PC-3 (cell line): ENCODE measurements around the gene KRTAP10-4. TPM values are rescaled to one million over a fixed set of nuclear protein-coding genes. Genes with fewer than 3 reads are reported as not detected.
"Not testable (repeated sequence)": the region's sequence is repeated elsewhere in the genome, so short reads cannot be mapped to it uniquely, and the experiment has no call there.

Source experiments
- ATAC-seq: fragments of 200-7000 bp; cut with Tn5 transposase; 2 replicates; pipeline ENCODE4 v1.9.1; 2020; ENCODE audit warnings: mild to moderate bottlenecking, moderate library complexity
- BruUV-seq: library from RNA; stranded (reverse); fragments of 400-500 nt; replicated peaks from 2 replicates; lab custom pipeline; 2021; lab: Mats Ljungman, UMichigan
- CTCF ChIA-PET: fragments of 300-600 bp; sonication (Branson Sonifier 250); formaldehyde crosslinking; loops from one replicate; lab custom pipeline; 2022; ENCODE audit warnings: antibody characterized with exemption; lab: Charles Lee
- POLR2A ChIA-PET: fragments of 300-600 bp; sonication (Branson Sonifier 250); formaldehyde crosslinking; loops from one replicate; lab custom pipeline; 2022; ENCODE audit warnings: antibody characterized with exemption; ENCODE audit not compliant: unreplicated experiment; lab: Charles Lee
- DNase-seq: peaks from one replicate; pipeline ENCODE4 v3.0.0-alpha.2; 2015
- H2AFZ ChIP-seq: fragments of 300-600 bp; sonication (generic); 2 replicates; pipeline ENCODE4 v1.6.0; 2016; ENCODE audit warnings: antibody characterized with exemption, low read length
- H3F3A ChIP-seq: fragments of 300-600 bp; sonication (generic); one replicate; pipeline ENCODE4 v1.6.0; 2017; ENCODE audit warnings: antibody characterized with exemption, low read length, control low read depth, mild to moderate bottlenecking; ENCODE audit not compliant: unreplicated experiment
- H3K27ac ChIP-seq: fragments of 300-600 bp; sonication (generic); 2 replicates; pipeline ENCODE4 v1.5.1; 2016; ENCODE audit warnings: mild to moderate bottlenecking, low read length
- H3K27me3 ChIP-seq: fragments of 300-600 bp; sonication (generic); 2 replicates; pipeline ENCODE4 v1.6.1; 2016; ENCODE audit warnings: low read length, mixed read lengths
- H3K36me3 ChIP-seq: fragments of 300-600 bp; sonication (generic); 2 replicates; pipeline ENCODE4 v1.6.1; 2016; ENCODE audit warnings: low read depth, mixed run types, low read length, mixed read lengths
- H3K4me1 ChIP-seq: fragments of 300-600 bp; sonication (generic); 2 replicates; pipeline ENCODE4 v1.5.1; 2016; ENCODE audit warnings: low read length; ENCODE audit not compliant: insufficient read depth
- H3K4me2 ChIP-seq: fragments of 300-600 bp; sonication (generic); 2 replicates; pipeline ENCODE4 v1.6.0; 2016; ENCODE audit warnings: low read length
- H3K4me3 ChIP-seq: fragments of 300-600 bp; sonication (generic); 2 replicates; pipeline ENCODE4 v1.5.1; 2016; ENCODE audit warnings: mild to moderate bottlenecking, low read length, mixed read lengths
- H3K79me2 ChIP-seq: fragments of 300-600 bp; sonication (generic); 2 replicates; pipeline ENCODE4 v1.6.1; 2017; ENCODE audit warnings: low read length, mixed read lengths
- H3K9ac ChIP-seq: fragments of 300-600 bp; sonication (generic); 2 replicates; pipeline ENCODE4 v1.6.0; 2016; ENCODE audit warnings: mild to moderate bottlenecking, low read length
- H3K9me2 ChIP-seq: fragments of 300-600 bp; sonication (generic); replicated peaks from 2 replicates; pipeline ENCODE4 v1.6.1; 2016; ENCODE audit warnings: mixed run types, low read length, mixed read lengths
- H3K9me3 ChIP-seq: fragments of 300-600 bp; sonication (generic); 2 replicates; pipeline ENCODE4 v1.6.1; 2016; ENCODE audit warnings: low read length, mixed read lengths
- H4K20me1 ChIP-seq: fragments of 300-600 bp; sonication (generic); 2 replicates; pipeline ENCODE4 v1.6.1; 2016; ENCODE audit warnings: low read length, mixed read lengths
- EZH2 ChIP-seq: fragments of 300-600 bp; sonication (generic); IDR thresholded peaks from one replicate; pipeline ENCODE4 v1.6.1; 2017; ENCODE audit warnings: antibody characterized with exemption, mild to moderate bottlenecking, low read length; ENCODE audit not compliant: unreplicated experiment
- EZH2phosphoT487 ChIP-seq: fragments of 300-600 bp; sonication (generic); IDR thresholded peaks from 2 replicates; pipeline ENCODE4 v1.6.1; 2018; ENCODE audit warnings: mild to moderate bottlenecking, antibody characterized with exemption, low read length, borderline replicate concordance
- intact Hi-C: fragments of 100-400 bp; cut with micrococcal nuclease; formaldehyde crosslinking; loops from 2 replicates; pipeline ENCODE4 v1.9.0; 2023
- total RNA-seq: library from RNA; depleted of rRNA; stranded (reverse); fragments of >200 nt; gene quantifications from 2 replicates; pipeline ENCODE4 v1.2.3, GENCODE V29; 2014
- TF ChIP-seq, protein P1 (sequence below): fragments of 300-600 bp; sonication (generic); conservative IDR thresholded peaks from 2 replicates; pipeline ENCODE4 v1.5.1; 2017; ENCODE audit warnings: antibody characterized with exemption, low read depth, mild to moderate bottlenecking, low read length

KRTAP10-4 gene
- total RNA-seq, 1 experiment from 2014 or later = not detected

DNA sequence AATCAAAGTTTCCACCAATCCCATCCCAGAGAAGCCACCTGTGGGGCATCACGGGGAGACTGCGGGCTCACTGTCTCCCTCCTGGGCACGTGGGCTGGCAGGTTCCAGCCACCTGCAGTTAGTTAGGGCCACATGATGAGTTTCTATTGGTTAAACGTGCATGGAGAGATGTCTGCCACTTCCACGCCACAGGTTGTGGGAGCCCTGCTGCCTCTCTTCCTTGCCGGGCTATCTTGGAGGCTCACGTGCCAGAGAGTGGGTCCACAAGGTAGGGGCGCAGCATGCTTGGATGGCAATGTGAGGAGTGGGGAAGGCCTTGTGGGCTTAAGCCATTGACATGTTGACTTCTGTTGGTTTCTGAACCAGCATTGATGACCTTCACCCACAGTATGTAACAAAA, 30.4 kb downstream of the KRTAP10-4 start:
- Histone ChIP-seq H3K79me2 (no peaks in the 10 kb centered on the region), H4K20me1 (no peaks in the 10 kb centered on the region), H3K36me3 (no peaks in the 10 kb centered on the region), H3K4me1 (no peaks in the 10 kb centered on the region), H2AFZ (no peak overlapping the region), H3K27ac (no peak overlapping the region), H3K4me3 (no peak overlapping the region), H3K9me3 (no peaks in the 10 kb centered on the region), H3K9me2 (no peaks in the 10 kb centered on the region), H3K27me3 (no peaks in the 10 kb centered on the region), H3K4me2 (no peak overlapping the region), H3K9ac (no peak overlapping the region), H3F3A (no peaks in the 10 kb centered on the region)
- ATAC-seq (no peak), DNase-seq (no peak)
- CTCF ChIA-PET = no interaction called here
- BruUV-seq = no TSS peak
- intact Hi-C loops = no loop called here
- TF ChIP-seq EZH2 = no peak
- no peak for TF ChIP-seq EZH2phosphoT487
- TF ChIP-seq, protein P1, sequence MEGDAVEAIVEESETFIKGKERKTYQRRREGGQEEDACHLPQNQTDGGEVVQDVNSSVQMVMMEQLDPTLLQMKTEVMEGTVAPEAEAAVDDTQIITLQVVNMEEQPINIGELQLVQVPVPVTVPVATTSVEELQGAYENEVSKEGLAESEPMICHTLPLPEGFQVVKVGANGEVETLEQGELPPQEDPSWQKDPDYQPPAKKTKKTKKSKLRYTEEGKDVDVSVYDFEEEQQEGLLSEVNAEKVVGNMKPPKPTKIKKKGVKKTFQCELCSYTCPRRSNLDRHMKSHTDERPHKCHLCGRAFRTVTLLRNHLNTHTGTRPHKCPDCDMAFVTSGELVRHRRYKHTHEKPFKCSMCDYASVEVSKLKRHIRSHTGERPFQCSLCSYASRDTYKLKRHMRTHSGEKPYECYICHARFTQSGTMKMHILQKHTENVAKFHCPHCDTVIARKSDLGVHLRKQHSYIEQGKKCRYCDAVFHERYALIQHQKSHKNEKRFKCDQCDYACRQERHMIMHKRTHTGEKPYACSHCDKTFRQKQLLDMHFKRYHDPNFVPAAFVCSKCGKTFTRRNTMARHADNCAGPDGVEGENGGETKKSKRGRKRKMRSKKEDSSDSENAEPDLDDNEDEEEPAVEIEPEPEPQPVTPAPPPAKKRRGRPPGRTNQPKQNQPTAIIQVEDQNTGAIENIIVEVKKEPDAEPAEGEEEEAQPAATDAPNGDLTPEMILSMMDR = no peak
- POLR2A ChIA-PET = no interaction called here

DNA sequence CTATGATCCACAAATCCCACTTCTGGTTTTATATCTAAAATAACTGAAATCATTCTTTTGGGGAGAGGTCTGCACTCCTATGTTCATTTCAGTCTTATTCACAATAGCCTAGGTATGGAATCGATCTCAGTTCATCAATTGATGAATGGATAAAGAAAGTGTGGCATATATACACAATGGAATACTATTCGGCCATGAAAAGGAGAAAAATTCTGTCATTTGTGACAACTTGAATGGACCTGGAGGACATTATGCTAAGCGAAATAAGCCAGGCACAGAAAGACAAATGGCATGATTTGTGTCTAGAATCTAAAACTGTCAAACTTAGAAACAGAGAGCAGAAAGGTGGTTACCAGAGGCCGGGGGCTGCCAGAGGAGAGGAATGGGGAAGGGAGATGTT, 33.0 kb downstream of the KRTAP10-4 start:
- BruUV-seq = no TSS peak
- H3K4me3 ChIP-seq = no peak overlapping the region
- no peaks in the 10 kb centered on the region for H3K9me2 ChIP-seq
- H4K20me1 ChIP-seq = no peaks in the 10 kb centered on the region
- ATAC-seq (no peak), DNase-seq (no peak)
- no peaks in the 10 kb centered on the region for H3F3A ChIP-seq
- no peaks in the 10 kb centered on the region for H3K4me1 ChIP-seq
- H3K36me3 ChIP-seq = no peaks in the 10 kb centered on the region
- CTCF ChIA-PET = no interaction called here
- H3K79me2 ChIP-seq = no peaks in the 10 kb centered on the region
- no peaks in the 10 kb centered on the region for H3K27me3 ChIP-seq
- intact Hi-C loops = no loop called here
- H3K9ac ChIP-seq = no peak overlapping the region
- no peaks in the 10 kb centered on the region for H3K9me3 ChIP-seq
- H3K27ac ChIP-seq = no peak overlapping the region
- no peak for TF ChIP-seq EZH2phosphoT487
- TF ChIP-seq, protein P1 = no peak
- TF ChIP-seq EZH2 = no peak
- no peak overlapping the region for H3K4me2 ChIP-seq
- POLR2A ChIA-PET = no interaction called here
- H2AFZ ChIP-seq = no peak overlapping the region

DNA sequence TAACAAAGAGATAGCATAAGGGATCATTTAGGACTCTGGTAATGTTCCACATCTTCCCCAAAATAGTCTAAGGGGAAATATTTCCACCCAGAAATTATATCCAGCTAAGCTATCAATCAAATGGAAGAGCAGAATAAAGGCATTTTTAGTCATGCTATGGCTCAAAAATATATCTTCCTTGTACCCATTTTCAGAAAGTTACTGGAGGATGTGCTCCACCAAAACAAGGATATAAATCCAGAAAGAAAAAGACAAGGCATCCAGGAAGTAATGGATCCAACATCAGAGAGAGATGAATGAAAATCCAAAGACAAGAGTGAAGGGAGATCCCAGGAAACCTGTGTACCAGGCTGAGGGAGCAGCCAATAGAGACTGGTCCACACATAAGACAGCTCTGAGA, 35.7 kb downstream of the KRTAP10-4 start:
- Histone ChIP-seq H3K9me3 (0 out of 2 replicates have a peak, but pooled peaks cover 3% of the 10 kb centered on the region), H3K27ac (no peak overlapping the region), H2AFZ (no peak overlapping the region), H3K9ac (no peak overlapping the region), H3K4me2 (no peak overlapping the region), H4K20me1 (no peaks in the 10 kb centered on the region), H3K27me3 (no peaks in the 10 kb centered on the region), H3K9me2 (no peaks in the 10 kb centered on the region), H3F3A (no peaks in the 10 kb centered on the region), H3K79me2 (no peaks in the 10 kb centered on the region), H3K4me1 (no peaks in the 10 kb centered on the region), H3K36me3 (no peaks in the 10 kb centered on the region), H3K4me3 (no peak overlapping the region)
- no peak for DNase-seq
- ChIA-PET POLR2A (no interaction called here), CTCF (no interaction called here)
- BruUV-seq = no TSS peak
- intact Hi-C loops = no loop called here
- TF ChIP-seq EZH2phosphoT487 = no peak
- no peak for TF ChIP-seq EZH2
- TF ChIP-seq, protein P1 = no peak
- ATAC-seq = no peak

DNA sequence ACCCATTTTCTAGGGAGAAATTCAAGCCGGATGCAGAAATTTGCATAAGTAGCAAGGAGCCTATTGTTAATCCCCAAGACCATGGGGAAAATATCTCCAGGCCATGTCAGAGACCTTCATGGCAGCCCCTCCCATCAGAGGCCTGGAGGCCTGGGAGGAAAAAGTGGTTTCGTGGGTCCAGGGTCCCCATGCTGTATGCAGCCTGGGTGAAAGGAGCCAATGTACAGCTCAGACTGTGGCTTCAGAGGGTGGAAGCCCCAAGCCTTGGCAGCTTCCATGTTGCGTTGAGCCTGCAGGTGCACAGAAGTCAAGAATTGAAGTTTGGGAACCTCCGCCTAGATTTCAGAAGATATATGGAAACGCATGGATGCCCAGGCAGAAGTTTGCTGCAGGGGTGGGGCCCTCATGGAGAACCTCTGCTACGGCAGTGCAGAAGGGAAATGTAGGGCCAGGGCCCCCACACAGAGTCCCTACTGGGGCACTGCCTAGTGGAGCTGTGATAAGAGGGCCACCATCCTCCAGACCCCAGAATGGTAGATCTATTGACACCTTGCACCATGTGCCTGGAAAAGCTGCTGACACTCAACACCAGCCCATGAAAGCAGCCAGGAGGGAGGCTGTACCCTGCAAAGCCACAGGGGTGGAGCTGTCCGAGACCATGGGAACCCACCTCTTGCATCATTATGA, 36.8 kb downstream of the KRTAP10-4 start:
- H2AFZ ChIP-seq, BruUV-seq, H3K27ac ChIP-seq, H3K9ac ChIP-seq, H3K9me2 ChIP-seq, DNase-seq, H3K9me3 ChIP-seq, H4K20me1 ChIP-seq, H3K4me3 ChIP-seq, POLR2A ChIA-PET, H3K4me1 ChIP-seq, ATAC-seq, H3F3A ChIP-seq, H3K27me3 ChIP-seq, H3K79me2 ChIP-seq, H3K4me2 ChIP-seq, CTCF ChIA-PET, H3K36me3 ChIP-seq, intact Hi-C loops: not testable (repeated sequence)
